Measurements from ENCODE around the gene RPL7L1.

RPL7L1 gene

GRCh38 chr6:42848700-42849099, 30.7 kb upstream of the RPL7L1 start:
- no peak for DNase-seq (ENCODE audit: low read depth)
- H3K4me3 ChIP-seq (ENCODE audit: low read depth, low read length), result no peak overlapping the region
- TF ChIP-seq MYC (IDR thresholded peaks at IDR 0.05; ENCODE audit: low read depth, low read length) (no peak), MAX (IDR thresholded peaks at IDR 0.05; ENCODE audit: low read depth, low read length) (no peak), CTCF (IDR thresholded peaks at IDR 0.05; ENCODE audit: low read depth, low read length) (no peak), POLR2A (IDR thresholded peaks at IDR 0.05; ENCODE audit: extremely low read depth, insufficient read length) (no peak)

GRCh38 chr6:42851599-42851998, 27.8 kb upstream of the RPL7L1 start:
- no peak overlapping the region for H3K4me3 ChIP-seq (ENCODE audit: low read depth, low read length)
- TF ChIP-seq CTCF (IDR thresholded peaks at IDR 0.05; ENCODE audit: low read depth, low read length), result no peak
- no peak for TF ChIP-seq POLR2A (IDR thresholded peaks at IDR 0.05; ENCODE audit: extremely low read depth, insufficient read length)
- TF ChIP-seq MYC (IDR thresholded peaks at IDR 0.05; ENCODE audit: low read depth, low read length), result no peak
- TF ChIP-seq MAX (IDR thresholded peaks at IDR 0.05; ENCODE audit: low read depth, low read length), result no peak
- no peak for DNase-seq (ENCODE audit: low read depth)

- DNase-seq (ENCODE audit: low read depth), result no peak
- no peak for TF ChIP-seq MAX (IDR thresholded peaks at IDR 0.05; ENCODE audit: low read depth, low read length)
- TF ChIP-seq POLR2A (IDR thresholded peaks at IDR 0.05; ENCODE audit: extremely low read depth, insufficient read length), result no peak
- no peak for TF ChIP-seq MYC (IDR thresholded peaks at IDR 0.05; ENCODE audit: low read depth, low read length)
- TF ChIP-seq CTCF (IDR thresholded peaks at IDR 0.05; ENCODE audit: low read depth, low read length), result no peak
- no peak overlapping the region for H3K4me3 ChIP-seq (ENCODE audit: low read depth, low read length)
Observed at GRCh38 chr6:42860036-42860435, 19.4 kb upstream of the RPL7L1 start.

GRCh38 chr6:42860481-42860880, 18.9 kb upstream of the RPL7L1 start:
- no peak for DNase-seq (ENCODE audit: low read depth)
- no peak overlapping the region for H3K4me3 ChIP-seq (ENCODE audit: low read depth, low read length)
- TF ChIP-seq CTCF (IDR thresholded peaks at IDR 0.05; ENCODE audit: low read depth, low read length) (no peak), POLR2A (IDR thresholded peaks at IDR 0.05; ENCODE audit: extremely low read depth, insufficient read length) (no peak), MYC (IDR thresholded peaks at IDR 0.05; ENCODE audit: low read depth, low read length) (no peak), MAX (IDR thresholded peaks at IDR 0.05; ENCODE audit: low read depth, low read length) (no peak)

- no peak overlapping the region for H3K4me3 ChIP-seq (ENCODE audit: low read depth, low read length)
- DNase-seq (ENCODE audit: low read depth), result no peak
- TF ChIP-seq CTCF (IDR thresholded peaks at IDR 0.05; ENCODE audit: low read depth, low read length) (no peak), MYC (IDR thresholded peaks at IDR 0.05; ENCODE audit: low read depth, low read length) (no peak), MAX (IDR thresholded peaks at IDR 0.05; ENCODE audit: low read depth, low read length) (no peak), POLR2A (IDR thresholded peaks at IDR 0.05; ENCODE audit: extremely low read depth, insufficient read length) (no peak)
Observed at GRCh38 chr6:42864602-42865001, 14.8 kb upstream of the RPL7L1 start.
